HG03571 (cell line): Measurements from ENCODE around the gene GRIA3.

Source experiments
- ATAC-seq: cut with Tn5 transposase; IDR thresholded peaks from one replicate; pipeline ENCODE4 v1.9.1; 2021; ENCODE audit not compliant: unreplicated experiment

Gene GRIA3

GRCh38 chrX:123184219-123184865 lies at the start of gene GRIA3:
GRIA3 (plus strand) TSS chrX:123184278; CDS start chrX:123184536, 258 bp downstream.
- no peak for ATAC-seq

DNA sequence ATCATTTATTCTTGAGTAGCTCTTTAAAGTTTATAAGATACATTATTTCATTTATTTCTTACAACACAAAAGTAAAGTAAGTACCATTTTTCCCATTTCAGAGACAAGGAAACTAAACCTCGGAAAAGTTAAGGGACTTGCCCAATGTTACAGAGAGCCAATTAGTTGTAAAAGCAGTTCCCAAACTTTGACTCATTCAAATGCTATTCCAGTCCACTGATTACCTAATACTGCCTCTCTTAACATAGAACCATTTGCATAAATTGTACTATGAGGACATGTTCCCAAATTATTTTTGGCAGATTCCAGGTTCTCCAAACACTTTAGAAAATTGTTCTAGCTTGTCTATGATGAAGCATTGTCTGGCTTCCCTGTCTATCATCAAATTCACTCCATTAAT lies 45.6 kb upstream of the GRIA3 start:
- ATAC-seq = no peak

DNA sequence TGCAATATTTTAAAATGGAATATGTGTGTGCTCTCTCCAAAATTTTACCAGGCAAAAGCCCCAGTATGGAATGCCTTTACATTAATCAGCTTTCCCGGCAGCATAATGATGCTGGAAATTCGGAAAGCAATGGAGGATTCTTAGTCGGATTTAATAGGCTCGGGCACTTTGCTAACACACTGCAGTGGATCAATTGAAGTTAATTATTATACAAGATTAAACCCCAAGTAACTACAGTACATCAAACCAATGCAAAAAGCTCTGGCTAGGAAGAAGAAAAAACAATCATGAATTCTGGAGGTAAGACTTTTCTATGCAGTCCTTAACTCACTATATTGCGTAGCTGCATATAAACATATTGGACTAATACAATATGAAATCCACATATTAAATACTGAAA lies 43.6 kb upstream of the GRIA3 start:
- no peak for ATAC-seq

DNA sequence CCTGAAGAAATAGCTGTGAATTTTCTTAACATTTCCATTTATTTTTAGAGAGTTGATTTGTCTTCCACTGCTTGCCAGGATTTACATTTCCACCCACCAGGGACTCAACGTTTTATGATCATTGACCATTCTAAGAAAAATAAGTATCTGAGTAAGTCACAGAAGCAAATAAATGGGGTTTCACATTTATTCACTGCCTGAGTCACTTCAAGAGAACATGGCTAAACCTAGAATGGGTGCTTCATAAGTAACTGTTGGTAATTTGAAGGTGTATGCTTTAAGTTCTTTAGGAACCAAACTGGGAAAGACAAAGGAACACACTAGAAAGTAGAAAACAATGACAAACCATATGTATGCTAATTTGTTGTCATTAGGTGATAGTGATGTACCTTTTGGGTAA lies 43.2 kb upstream of the GRIA3 start:
- no peak for ATAC-seq

GRCh38 chrX:123153846-123154335 lies 30.2 kb upstream of the GRIA3 start:
- no peak for ATAC-seq

DNA sequence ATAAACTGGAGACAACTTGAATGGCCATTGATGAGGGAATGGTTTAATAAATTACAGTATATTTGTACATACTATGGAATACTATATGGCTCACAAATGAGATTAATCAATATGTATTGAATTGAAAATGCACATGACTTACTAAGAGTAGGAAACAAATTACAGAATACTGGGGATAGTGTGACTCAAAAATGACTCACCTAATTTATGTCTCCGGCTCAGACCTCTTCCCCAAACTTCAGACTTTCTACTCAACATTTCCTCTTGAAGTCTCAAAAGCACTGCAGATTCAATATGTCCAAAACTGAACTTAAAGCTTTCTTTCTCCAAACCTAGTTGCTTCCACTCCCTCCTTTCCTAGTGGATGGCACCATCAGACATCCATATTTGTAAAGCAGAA lies 28.8 kb upstream of the GRIA3 start:
- no peak for ATAC-seq

DNA sequence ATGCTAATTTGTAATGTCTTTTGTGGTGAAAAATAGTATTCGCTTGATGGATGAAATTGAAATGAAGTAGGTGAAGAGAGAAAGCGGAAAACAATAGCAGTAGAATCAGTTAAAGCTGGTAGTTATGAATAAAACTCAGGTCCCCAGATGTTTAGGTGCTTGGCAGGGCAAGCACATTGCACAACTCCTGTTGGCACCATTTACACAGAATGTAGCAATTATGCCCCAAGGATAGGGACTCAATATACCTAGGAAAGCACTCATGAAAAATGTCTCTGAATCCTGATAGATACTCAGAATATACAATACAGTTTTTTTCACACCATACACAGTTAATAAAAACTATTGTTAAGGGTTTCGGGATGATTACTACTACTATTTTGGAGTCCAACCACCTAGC lies 26.5 kb upstream of the GRIA3 start:
- ATAC-seq = no peak

DNA sequence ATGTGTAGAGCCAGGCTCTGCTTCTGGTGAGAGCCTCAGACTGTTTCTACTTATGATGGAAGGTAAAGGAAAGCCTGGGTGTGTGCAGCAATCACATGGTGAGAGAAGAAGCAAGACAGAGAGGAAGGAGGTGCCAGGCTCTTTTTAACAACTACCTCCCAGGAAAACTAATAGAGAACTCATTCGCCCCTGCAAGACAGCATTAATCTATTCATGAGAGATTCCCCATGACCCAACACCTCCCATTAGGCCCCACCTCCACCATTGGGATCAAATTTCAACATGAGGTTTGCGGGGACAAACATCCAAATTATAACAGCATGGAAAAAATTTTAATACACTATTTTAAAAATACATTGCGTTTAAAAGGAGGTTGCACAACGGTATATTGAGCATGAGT lies 24.7 kb upstream of the GRIA3 start:
- no peak for ATAC-seq

- no peak for ATAC-seq
Observed at GRCh38 chrX:123167621-123168020, 16.5 kb upstream of the GRIA3 start.

DNA sequence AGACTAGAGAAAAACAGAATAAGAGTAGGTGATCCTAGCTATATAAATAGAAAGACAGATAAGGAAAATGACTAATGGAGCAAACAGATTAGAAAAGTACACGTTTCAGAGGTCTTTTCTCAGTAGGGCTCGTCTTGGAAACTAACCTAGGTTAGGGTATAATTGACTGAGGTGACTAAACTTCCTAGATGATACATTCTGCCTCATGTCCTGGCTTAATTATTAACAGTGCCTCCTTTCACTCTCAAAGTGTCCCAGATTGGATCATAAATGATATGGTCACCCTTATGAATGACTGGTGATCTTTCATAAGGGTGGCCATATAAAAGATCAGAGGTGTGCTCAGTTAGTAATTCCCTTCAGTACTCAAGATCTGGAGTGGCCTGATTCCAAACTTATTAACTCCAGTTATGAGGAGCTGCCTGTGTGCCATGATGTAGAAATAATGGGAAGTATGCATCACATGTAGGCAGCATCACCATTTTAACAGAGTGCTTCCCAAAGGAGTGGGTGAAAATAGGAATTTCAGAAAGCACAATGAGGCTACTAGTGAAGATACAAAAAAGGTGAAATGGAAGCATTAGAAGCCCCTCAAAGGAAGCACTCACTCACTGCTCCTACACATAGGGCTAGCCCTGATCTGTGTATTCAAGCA lies 14.7 kb upstream of the GRIA3 start:
- ATAC-seq = no peak

DNA sequence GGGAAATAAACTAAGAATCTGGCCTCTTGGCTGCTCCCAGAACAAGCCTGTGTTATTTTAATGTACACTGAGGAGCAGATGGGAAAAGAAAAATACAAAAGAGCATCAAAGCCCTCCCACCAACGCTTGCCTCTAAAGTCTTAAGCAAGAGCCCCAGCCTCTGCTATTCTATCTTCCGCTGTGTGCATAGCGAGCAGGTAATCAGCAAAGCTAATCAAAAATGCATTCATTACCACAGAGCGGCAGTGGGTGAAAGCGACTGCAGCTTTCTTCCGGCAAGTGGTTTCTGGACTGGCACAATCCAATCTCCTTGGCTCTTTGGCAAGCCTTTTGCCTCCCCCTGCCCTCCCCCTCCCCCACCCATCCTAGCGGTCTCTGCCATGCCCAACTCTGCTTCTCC lies 13.5 kb upstream of the GRIA3 start:
- ATAC-seq = no peak

- ATAC-seq = no peak
Observed at GRCh38 chrX:123171781-123172180, 12.3 kb upstream of the GRIA3 start.

DNA sequence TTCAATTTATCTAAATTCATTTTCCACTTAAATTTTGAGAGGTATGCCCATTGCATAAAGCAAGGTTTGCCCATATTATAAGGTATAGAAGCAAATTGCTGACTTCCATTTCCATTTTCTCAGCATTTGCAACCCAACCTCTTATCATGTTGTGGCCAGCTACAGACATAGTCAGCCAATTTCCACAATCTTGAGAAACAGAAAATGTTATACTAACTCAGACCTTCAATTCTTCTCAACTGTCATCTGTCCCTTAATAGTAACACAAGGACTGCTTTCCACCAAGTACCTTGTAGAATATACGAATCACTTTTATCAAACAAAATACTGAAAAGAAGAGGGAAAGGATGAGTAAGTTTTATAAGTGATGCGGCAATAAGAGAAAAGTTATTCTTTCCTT lies 11.2 kb upstream of the GRIA3 start:
- ATAC-seq = no peak

DNA sequence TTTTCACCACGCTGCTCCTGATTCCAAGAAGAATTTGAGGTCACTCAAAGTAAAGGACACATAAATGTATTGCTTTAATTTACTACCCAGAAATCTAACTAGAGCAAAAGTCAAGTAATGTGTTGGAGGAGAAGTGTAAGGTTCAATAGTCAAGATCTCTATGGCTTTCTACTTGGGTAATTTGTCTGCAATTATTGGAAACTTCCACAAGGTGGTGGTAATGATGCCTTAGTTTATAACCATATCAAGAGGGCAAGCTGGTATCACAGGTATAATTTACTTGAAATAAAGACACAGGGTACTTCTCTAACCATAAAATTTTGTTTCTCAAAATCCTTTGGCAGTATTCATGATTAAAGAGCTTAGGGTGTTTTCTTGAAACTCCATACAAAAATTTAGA lies 10.2 kb upstream of the GRIA3 start:
- no peak for ATAC-seq

DNA sequence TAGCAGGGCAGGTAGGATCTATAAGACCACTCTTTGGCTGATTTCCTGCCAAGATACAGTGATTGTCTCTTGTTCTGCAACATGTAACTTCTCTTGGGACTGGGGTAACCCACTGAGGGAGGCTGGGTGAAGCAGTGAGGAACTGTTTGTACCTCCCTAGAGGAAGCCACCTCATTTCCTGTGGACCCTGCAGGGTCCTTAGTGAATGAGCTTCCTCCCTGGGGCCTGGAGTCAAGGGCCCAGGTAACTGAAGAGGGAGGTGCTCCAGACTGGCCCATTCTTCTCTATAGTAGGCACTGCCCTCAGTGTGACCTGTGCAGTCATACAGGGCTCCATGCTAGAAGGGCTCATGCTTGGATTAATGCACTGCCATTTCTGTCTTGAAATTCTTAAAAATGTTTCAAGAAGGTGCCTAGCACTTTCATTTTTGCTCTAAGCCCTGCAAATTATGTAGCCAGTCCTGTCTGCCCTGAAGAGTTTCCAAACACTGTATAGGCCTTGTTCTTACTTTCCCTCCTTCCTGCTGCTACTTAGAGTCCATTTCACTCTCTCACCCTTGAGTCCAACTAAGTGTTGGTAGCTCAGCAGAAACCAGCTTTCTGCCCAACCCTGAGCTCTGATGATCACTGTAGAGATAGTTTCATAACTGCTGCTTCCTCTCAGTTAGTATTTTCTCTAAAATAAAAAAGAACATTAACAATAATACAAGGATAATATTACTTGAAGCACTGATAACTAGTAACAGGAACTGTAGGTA lies 8.5 kb upstream of the GRIA3 start:
- ATAC-seq = no peak

GRCh38 chrX:123181233-123181914 lies 2.7 kb upstream of the GRIA3 start:
- ATAC-seq = no peak

GRCh38 chrX:123184866-123185276 lies 793 bp downstream of the GRIA3 start:
- ATAC-seq = no peak

DNA sequence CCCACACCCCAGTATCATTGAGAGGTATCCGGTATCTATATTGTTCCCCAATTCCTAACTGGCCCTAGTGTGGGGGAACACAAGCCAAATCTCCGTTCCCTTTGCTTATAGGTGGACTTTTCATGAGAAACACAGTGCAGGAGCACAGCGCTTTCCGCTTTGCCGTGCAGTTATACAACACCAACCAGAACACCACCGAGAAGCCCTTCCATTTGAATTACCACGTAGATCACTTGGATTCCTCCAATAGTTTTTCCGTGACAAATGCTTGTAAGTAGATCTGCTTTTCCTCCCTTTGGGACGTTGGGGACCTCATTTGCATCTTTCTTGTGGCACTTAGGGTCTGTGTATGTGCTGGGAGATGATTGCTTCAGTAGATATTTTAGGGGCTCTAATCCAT lies 1.6 kb downstream of the GRIA3 start:
- ATAC-seq = no peak

GRCh38 chrX:123186801-123187200 lies 2.7 kb downstream of the GRIA3 start:
- ATAC-seq = no peak

GRCh38 chrX:123188081-123188480 lies 4.0 kb downstream of the GRIA3 start:
- ATAC-seq = no peak

- no peak for ATAC-seq
Observed at GRCh38 chrX:123189338-123189737, 5.3 kb downstream of the GRIA3 start.

GRCh38 chrX:123190096-123190495 lies 6.0 kb downstream of the GRIA3 start:
- ATAC-seq = no peak
